OCI-LY7 (cell line): ENCODE data around the gene SGTA. TPM values are rescaled to one million over a fixed set of nuclear protein-coding genes. Genes with fewer than 3 reads are reported as not detected.

Experiments
- total RNA-seq, 2 experiments: library from RNA; depleted of rRNA in 1 of 2; stranded (reverse); fragments of >200 nt in 1 of 2; shearing (Covaris generic) in 1 of 2; gene quantifications; 2 replicates each; pipeline ENCODE4 v1.2.3, GENCODE V29; 2014 to 2022

Gene SGTA
- total RNA-seq, 2 experiments from 2014 or later, result 68.2 to 82.4 TPM

Other genes starting within 250 kb of the SGTA start
- 14.2 and 15.3 TPM in 2 replicates for gene GNG7, start 80.6 kb downstream of the SGTA start, total RNA-seq (2014; rRNA removed; shearing (Covaris generic))
- 13.9 and 15.6 TPM in 2 replicates for gene GNG7, start 80.6 kb downstream of the SGTA start, total RNA-seq (2022)
- 0.10 TPM in 1 of 2 replicates, not detected in the other for gene DIRAS1, start 61.9 kb downstream of the SGTA start, total RNA-seq (2014; rRNA removed; shearing (Covaris generic))
- 0.52 TPM in 1 of 2 replicates, not detected in the other for gene DIRAS1, start 61.9 kb downstream of the SGTA start, total RNA-seq (2022)
- 33.3 and 45.6 TPM in 2 replicates for gene SLC39A3, start 43.3 kb downstream of the SGTA start, total RNA-seq (2014; rRNA removed; shearing (Covaris generic))
- gene SLC39A3, start 43.3 kb downstream of the SGTA start, total RNA-seq (2022), result 38.6 and 46.8 TPM in 2 replicates
- 191 and 217 TPM in 2 replicates for gene THOP1, start 2.2 kb upstream of the SGTA start, total RNA-seq (2014; rRNA removed; shearing (Covaris generic))
- gene THOP1, start 2.2 kb upstream of the SGTA start, total RNA-seq (2022), result 140 and 170 TPM in 2 replicates
- 1.6 and 4.4 TPM in 2 replicates for gene ZNF554, start 36.6 kb upstream of the SGTA start, total RNA-seq (2014; rRNA removed; shearing (Covaris generic))
- gene ZNF554, start 36.6 kb upstream of the SGTA start, total RNA-seq (2022), result 3.7 and 3.9 TPM in 2 replicates
- 2.4 and 2.8 TPM in 2 replicates for gene ZNF555, start 58.2 kb upstream of the SGTA start, total RNA-seq (2014; rRNA removed; shearing (Covaris generic))
- 5.1 and 6.9 TPM in 2 replicates for gene ZNF555, start 58.2 kb upstream of the SGTA start, total RNA-seq (2022)
- 0.09 and 0.15 TPM in 2 replicates for gene ZNF556, start 84.1 kb upstream of the SGTA start, total RNA-seq (2014; rRNA removed; shearing (Covaris generic))
- not detected in 2 replicates for gene ZNF556, start 84.1 kb upstream of the SGTA start, total RNA-seq (2022)
- gene ZNF57, start 117.7 kb upstream of the SGTA start, total RNA-seq (2014; rRNA removed; shearing (Covaris generic)), result 7.4 and 7.7 TPM in 2 replicates
- 4.3 and 6.6 TPM in 2 replicates for gene ZNF57, start 117.7 kb upstream of the SGTA start, total RNA-seq (2022)
- 4.8 and 5.4 TPM in 2 replicates for gene ZNF77, start 161.7 kb upstream of the SGTA start, total RNA-seq (2014; rRNA removed; shearing (Covaris generic))
- 6.8 TPM in 2 replicates for gene ZNF77, start 161.7 kb upstream of the SGTA start, total RNA-seq (2022)
- 15.9 and 16.4 TPM in 2 replicates for gene TLE6, start 194.3 kb upstream of the SGTA start, total RNA-seq (2014; rRNA removed; shearing (Covaris generic))
- gene TLE6, start 194.3 kb upstream of the SGTA start, total RNA-seq (2022), result 21.5 and 23.0 TPM in 2 replicates
- 1.6 and 1.7 TPM in 2 replicates for gene TLE2, start 246.0 kb upstream of the SGTA start, total RNA-seq (2014; rRNA removed; shearing (Covaris generic))
- 1.1 and 1.2 TPM in 2 replicates for gene TLE2, start 246.0 kb upstream of the SGTA start, total RNA-seq (2022)